HG03060 (cell line): Measurements from ENCODE around the gene PSMD9.
"Not testable (repeated sequence)": the region's sequence is repeated elsewhere in the genome, so short reads cannot be mapped to it uniquely, and the experiment has no call there.

Experiments used
- ATAC-seq: cut with Tn5 transposase; IDR thresholded peaks from one replicate; pipeline ENCODE4 v1.9.1; 2021; ENCODE audit warnings: low read depth, moderate number of reproducible peaks; ENCODE audit not compliant: unreplicated experiment

Gene PSMD9

GRCh38 chr12:121917950-121918678, 29.5 kb downstream of the PSMD9 start, which contains the start of gene CFAP251:
Gene CFAP251 (plus strand): TSS chr12:121918592. CDS start chr12:121921306, 2,714 bp downstream.
- no peak for ATAC-seq

- ATAC-seq = no peak
These were observed 30.1 kb downstream of the PSMD9 start for GRCh38 chr12:121918679-121919038.

- no peak for ATAC-seq
These were observed 32.5 kb downstream of the PSMD9 start for GRCh38 chr12:121921066-121921465.

GRCh38 chr12:121925358-121925695, 36.7 kb downstream of the PSMD9 start:
- ATAC-seq = no peak

GRCh38 chr12:121926874-121927706, 38.5 kb downstream of the PSMD9 start:
- ATAC-seq = no peak

- no peak for ATAC-seq
These were observed 39.2 kb downstream of the PSMD9 start for GRCh38 chr12:121927813-121928212.

GRCh38 chr12:121929545-121929944, 41.0 kb downstream of the PSMD9 start:
- not testable (repeated sequence) for ATAC-seq

GRCh38 chr12:121930862-121931261, 42.3 kb downstream of the PSMD9 start:
- no peak for ATAC-seq

GRCh38 chr12:121932176-121932536, 43.6 kb downstream of the PSMD9 start:
- ATAC-seq = no peak

GRCh38 chr12:121932914-121933521, 44.4 kb downstream of the PSMD9 start:
- ATAC-seq = no peak

- ATAC-seq = no peak
These were observed 45.1 kb downstream of the PSMD9 start for GRCh38 chr12:121933522-121934308.

- no peak for ATAC-seq
These were observed 45.7 kb downstream of the PSMD9 start for GRCh38 chr12:121934309-121934664.

GRCh38 chr12:121937654-121938053, 49.1 kb downstream of the PSMD9 start:
- ATAC-seq = no peak

GRCh38 chr12:121939186-121939585, 50.6 kb downstream of the PSMD9 start:
- no peak for ATAC-seq

- ATAC-seq = no peak
These were observed 51.6 kb downstream of the PSMD9 start for GRCh38 chr12:121939992-121940766.

GRCh38 chr12:121942145-121942718, 53.6 kb downstream of the PSMD9 start:
- ATAC-seq = no peak

GRCh38 chr12:121943926-121944325, 55.3 kb downstream of the PSMD9 start:
- ATAC-seq = no peak

- no peak for ATAC-seq
These were observed 57.9 kb downstream of the PSMD9 start for GRCh38 chr12:121946313-121947025.

GRCh38 chr12:121947981-121948380, 59.4 kb downstream of the PSMD9 start:
- no peak for ATAC-seq
